Gastroesophageal sphincter (tissue), 3 donors: Measurements from ENCODE around the gene ESPNL.

Experiments
- POLR2A ChIP-seq, 2 donors: fragments of 450-650 bp; IDR thresholded peaks; one replicate each; pipeline ENCODE4 v1.6.1; 2017; ENCODE audit warnings: antibody characterized with exemption in 2 of 2, mild to moderate bottlenecking in 2 of 2, moderate library complexity in 1 of 2
- POLR2AphosphoS5 ChIP-seq: sonication (generic); formaldehyde crosslinking; IDR thresholded peaks from one replicate; pipeline ENCODE4 v1.6.1; 2017; ENCODE audit warnings: antibody characterized with exemption
- TF ChIP-seq, protein P1 (sequence below), 4 experiments: fragments of 200-600 bp in 2 of 4; fragments of 450-650 bp in 2 of 4; sonication (generic) in 1 of 4; IDR thresholded peaks; one replicate each; pipeline ENCODE4 v1.5.1; 2017 to 2019; ENCODE audit warnings: antibody characterized with exemption in 4 of 4, mild to moderate bottlenecking in 2 of 4, moderate library complexity in 2 of 4

DNA sequence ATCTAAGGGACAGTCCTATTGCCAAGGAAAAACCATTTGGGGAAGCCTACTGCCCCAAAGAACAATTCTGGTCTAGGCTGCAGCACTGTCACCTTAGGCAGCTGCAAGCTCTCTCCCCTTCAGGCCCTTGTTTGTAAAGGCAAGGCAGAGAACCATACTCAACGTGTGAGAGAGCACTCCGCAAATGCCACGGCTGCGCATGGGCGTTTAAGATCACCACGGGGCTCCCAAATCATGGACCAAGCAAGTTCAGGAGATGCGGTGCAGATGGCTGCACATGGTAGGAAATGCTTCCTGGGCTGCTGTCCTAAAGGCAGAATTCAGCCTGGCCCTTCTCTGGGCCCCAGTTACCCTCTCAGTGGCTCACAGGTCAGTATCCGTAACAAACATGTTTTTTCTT, 74.2 kb downstream of the ESPNL start:
- TF ChIP-seq POLR2A (IDR thresholded peaks at IDR 0.05) (no peak), POLR2AphosphoS5 (no peak)
- TF ChIP-seq, protein P1, sequence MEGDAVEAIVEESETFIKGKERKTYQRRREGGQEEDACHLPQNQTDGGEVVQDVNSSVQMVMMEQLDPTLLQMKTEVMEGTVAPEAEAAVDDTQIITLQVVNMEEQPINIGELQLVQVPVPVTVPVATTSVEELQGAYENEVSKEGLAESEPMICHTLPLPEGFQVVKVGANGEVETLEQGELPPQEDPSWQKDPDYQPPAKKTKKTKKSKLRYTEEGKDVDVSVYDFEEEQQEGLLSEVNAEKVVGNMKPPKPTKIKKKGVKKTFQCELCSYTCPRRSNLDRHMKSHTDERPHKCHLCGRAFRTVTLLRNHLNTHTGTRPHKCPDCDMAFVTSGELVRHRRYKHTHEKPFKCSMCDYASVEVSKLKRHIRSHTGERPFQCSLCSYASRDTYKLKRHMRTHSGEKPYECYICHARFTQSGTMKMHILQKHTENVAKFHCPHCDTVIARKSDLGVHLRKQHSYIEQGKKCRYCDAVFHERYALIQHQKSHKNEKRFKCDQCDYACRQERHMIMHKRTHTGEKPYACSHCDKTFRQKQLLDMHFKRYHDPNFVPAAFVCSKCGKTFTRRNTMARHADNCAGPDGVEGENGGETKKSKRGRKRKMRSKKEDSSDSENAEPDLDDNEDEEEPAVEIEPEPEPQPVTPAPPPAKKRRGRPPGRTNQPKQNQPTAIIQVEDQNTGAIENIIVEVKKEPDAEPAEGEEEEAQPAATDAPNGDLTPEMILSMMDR (IDR thresholded peaks at IDR 0.05) = no peak
